Stimulated activated naive CD8-positive, alpha-beta T cell treated with anti-CD3 and anti-CD28 coated beads, Interleukin-15, Interleukin-2, amounts not matched to agents 100 U/mL and 50 U/mL, for 24 hours (primary cell): Measurements from ENCODE around the gene PLCL1.

Experiments
- ATAC-seq: fragments of 150-1000 bp; cut with Tn5 transposase; one replicate; pipeline ENCODE4 v1.10.0; 2021
- DNase-seq: peaks from one replicate; pipeline ENCODE4 v3.0.0; 2021

The PLCL1 gene

DNA sequence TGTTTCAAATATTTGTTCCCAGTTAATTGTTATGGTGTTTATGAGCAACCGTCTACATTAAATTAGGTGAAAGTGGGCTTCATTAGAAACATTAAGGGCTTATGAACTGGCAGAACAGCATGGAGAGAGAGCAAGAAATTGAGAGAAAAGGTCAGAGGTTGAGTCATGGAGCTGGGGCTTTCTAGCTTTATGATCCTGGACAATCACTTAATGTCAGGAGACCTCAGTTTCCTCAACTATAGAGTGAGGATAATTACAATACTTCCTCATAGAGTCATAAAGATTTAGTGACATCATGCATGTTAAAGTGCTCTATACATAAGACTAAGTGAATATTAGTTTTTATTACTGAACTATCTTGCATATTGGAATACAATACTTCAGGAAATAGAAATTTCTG lies 83.9 kb downstream of the PLCL1 start:
- DNase-seq (no peak), ATAC-seq (peak; percentile 84)

DNA sequence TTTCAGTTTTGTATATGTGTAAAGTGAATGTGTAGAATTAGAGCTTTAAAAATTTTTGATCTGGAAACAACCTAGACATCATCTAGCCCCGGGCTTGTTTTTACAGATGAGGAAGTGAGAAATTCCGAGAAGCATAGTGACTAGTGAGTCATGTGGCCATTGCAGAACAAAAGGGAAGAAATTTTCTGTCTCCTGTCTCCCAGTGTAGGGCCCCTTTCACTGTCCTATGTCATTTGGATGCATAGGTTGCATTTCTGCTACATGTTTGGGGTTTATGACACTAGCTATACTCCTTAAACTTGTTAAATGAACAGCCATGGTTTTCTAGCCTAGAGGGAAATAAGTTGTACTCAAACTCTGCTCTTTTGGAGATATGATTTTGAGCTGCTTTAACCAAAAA lies 84.6 kb downstream of the PLCL1 start:
- ATAC-seq (peak; percentile 90), DNase-seq (no peak)

DNA sequence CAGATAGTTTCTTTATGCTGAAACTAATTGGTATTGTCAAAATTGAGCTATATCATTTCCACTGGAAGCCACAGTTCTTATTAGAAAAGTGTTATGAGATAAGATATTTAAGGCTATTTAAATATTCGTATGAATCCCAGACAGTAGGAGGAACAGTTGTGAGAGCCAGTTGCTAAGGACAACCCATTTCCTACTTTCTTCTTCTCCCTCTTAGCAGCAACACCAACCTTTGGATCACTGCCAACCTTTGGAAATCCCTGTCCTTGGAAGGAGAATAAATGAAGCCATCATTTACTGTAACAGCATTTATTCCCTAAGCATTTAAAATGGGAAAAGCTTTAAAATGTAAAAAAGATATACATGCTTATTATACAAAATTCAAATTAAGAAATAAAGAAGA lies 85.8 kb downstream of the PLCL1 start:
- DNase-seq (no peak), ATAC-seq (no peak)

DNA sequence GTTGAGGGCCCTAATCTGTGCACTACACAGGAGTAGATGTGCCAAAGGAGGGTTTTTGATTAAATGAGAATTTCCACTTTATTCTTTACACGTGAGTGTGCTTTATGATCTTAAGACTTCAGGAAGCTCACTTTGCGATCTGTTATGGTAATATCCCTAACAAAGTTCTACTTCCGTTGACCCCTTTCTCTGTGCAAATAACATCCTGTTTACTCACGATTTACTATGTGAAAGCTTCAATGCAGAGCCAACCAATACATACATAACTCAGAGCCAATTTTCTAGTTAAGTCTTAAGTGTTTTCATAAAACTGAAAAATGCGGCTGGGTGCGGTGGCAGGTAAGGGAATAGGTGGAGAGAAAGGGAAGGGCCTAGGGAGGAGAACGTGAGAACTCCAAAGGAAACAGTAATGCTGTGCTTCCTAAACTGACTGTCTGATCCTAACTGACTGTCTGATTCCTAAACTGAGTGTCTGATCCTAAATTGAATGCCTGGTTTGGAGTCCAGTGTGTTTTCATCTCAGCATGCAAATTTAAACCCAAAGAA lies 87.6 kb downstream of the PLCL1 start:
- DNase-seq (no peak), ATAC-seq (no peak)

DNA sequence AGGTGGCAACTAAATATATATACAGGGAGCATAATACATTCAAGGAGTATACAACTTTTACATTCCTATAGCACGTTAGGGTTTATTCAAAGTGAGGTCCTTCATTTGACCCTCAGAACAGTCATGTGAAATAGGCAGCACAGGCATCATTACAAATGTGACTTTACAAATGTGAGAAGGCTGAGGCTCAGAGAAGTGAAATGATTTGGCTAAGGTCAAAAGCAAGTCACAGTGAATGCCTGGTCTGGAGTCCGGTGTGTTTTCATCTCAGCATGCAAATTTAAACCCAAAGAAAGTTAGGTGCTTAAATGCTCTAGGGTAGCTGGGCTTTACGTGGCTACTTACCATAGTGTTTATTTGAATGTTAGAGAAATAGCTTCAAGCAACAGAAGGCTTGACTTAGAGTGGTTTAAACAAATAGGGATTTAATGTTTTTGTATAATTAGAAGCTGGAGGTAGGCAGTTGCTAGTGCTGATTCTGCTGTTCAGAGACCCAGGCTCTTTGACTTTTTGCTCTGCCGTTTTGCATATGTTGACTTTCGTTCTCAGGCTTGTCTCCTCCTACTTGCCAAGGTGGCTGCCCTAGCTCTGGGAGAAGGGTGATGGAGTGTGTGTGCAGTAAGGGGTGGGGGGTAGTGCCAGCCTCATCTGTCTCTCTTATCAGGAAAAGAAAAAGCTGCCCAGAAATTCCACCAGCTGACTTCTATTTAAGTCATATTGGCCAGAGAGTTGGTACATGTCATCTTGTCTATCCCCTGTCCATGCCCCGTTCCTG lies 89.2 kb downstream of the PLCL1 start:
- no peak for DNase-seq
- ATAC-seq: no peak

DNA sequence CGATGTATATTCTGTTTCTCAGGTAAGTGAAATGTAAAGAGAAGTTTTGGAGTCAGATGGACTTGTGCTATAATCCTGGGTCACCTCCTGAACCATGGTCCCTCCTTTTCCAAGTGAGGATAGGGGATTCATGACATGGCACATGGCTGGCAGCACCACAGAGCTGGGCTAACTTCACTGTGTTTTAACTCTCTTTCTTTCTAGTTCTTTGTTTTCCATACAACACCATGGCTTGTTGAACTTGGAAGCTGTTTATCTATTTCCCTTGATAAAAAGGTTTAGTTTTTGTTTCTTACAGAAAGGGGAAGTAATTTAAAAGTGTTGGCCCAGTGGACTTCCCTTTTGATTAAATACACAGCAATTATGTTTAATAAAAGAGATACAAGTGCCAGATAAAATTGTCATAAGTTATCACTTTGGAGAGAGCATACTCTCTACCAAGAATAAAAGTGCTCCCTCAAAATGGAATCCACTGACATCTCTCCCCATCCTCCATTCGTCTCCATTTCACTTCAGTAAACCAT lies 90.4 kb downstream of the PLCL1 start:
- no peak for ATAC-seq
- no peak for DNase-seq

DNA sequence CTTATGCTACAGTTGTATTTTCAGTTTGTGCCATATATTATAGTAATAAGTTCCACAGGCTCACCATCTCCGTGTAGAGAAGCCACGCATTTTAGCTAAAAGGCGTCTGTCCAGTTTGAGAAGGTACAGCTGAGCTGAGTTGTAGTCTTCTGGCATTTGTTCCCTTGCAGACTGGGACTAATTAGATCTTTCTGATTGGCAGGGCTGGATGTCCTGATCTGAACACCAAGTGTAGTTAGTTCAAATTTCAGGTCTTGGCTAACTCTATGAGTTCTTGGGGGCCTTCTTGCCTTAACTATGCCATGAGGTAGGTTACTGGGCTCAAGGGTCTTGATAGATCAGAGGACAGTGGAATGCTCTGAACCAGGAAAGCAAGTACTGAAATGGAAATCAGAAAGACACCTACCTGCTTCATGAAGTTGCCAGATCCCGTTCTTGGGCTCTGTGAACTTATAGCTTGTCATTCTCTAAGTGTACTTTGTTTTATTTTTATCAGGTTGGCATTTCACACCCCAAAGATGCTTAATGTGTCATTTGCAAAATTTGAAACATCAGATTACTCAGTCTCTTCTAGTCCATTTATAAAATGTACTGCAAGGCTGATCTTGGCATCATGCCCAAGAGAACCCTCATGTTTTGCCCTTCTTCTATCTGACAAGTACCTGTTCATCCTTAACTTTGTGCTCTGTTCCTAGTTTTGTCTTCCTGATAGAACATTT lies 93.7 kb downstream of the PLCL1 start:
- no peak for ATAC-seq

DNA sequence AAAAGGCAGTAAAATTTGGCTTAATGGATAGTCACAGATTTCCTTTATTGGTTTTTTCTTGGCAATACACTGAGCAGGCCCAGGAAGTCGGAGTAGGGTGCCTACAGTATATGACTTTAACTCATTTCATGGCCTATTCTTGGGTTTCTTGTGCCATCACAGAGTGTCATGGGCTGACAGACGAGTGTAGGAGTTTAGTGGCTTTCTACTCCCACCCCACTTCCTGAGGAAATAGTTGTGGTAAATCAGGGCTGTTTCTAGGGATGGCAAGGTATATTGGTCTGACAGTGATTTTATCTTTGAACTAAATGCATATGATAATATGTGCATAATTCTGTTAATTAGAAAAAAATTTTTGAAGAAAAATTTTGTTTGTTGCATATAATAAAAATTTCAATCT lies 100.1 kb downstream of the PLCL1 start:
- ATAC-seq (peak; percentile 84), DNase-seq (peak; percentile 32)

More for the DNA sequence above, 93.7 kb downstream of the PLCL1 start:
- DNase-seq: no peak

DNA sequence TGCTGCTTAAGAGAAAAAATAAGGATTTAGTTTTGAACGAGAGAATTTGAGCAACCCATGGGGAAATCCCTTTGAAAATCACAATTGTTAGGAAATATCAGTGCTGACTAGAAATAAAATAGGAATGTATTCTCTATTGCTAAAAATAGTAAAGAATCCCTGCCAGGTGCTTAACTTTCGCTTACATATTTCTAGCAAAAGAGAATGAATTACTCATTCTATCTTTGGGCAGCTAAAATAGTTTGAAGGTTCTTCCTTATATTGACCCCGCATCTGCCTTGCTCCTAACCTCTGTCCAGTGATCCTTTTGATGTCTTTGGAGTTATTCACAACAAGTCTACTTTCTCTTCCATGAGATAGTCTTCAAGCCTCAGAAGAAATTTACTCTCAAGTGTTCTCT lies 103.8 kb downstream of the PLCL1 start:
- DNase-seq: no peak
- ATAC-seq: no peak

DNA sequence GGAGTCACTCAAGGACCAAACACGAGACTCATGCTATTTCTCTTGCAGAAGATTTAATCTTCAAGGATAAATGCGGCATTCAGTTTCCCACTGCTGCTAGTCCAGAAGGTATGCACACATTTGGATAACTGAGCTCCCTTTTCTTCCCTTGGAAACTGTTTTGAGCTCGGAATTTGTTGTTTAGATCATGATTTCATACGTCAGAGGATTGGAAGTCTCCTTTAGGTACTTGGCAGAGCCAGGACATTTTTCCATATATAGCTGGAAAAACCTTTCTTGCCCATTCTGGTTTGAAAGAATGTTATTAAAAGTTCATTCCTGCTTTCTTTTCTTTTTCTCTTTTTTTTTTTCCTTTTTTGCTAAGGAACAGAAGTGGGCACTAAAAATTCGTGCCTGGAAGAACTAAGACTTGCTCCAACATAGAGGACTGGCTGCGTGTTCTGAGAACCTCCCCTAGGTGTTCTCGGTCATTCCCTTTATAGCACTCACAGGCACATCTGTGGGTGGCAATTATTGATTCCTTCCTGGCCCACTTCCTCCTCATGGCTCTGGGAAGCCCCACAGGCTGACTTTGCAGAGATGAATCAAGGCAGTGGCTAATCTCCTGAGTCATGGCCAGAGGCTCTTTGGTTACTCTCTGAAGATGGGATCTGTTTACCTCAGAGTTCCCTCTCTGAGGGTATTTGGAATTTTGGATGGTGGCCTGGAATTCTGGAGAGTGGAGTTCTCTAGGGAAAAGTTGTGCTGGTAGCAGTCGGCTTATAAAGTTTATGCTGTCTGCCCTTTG lies 104.8 kb downstream of the PLCL1 start:
- no peak for ATAC-seq
- DNase-seq: no peak

DNA sequence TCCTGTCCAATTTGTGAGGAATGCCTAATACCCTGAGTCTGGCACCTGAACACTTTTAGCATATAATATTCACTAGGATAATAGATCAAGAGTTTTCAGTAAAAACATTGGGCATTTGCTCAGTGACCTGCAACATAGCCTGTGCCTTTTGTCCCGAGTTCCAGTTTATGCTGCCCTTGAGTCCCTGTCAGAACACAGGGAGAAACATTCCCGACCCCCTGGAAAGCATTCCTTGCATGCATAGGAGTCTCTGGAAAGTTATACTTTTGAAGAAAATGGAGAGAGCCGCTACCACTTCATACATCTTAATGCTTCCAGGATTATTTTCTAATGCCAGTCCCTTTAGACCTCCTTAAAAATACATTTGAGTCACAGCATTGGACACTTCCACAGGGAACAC lies 107.3 kb downstream of the PLCL1 start:
- DNase-seq (no peak), ATAC-seq (no peak)

DNA sequence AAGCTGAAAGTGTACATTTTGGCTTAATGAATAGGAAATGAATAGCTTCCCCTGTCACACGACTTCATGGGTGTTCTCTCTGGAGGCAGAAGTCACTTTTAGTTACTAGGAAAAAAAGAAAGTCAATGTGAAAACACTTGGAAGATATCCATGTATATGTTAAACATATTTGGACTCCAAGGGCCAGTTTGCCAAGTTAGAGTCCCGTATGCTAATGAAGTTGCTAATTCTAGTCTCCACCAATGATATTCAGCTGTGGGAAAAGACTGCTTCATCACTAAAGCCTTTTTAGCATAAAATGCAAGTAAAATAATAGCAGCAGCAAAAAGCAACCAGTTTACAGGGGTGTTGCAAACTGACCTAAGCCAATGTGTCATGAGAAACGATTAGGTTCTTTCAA lies 108.7 kb downstream of the PLCL1 start:
- DNase-seq (no peak), ATAC-seq (no peak)

DNA sequence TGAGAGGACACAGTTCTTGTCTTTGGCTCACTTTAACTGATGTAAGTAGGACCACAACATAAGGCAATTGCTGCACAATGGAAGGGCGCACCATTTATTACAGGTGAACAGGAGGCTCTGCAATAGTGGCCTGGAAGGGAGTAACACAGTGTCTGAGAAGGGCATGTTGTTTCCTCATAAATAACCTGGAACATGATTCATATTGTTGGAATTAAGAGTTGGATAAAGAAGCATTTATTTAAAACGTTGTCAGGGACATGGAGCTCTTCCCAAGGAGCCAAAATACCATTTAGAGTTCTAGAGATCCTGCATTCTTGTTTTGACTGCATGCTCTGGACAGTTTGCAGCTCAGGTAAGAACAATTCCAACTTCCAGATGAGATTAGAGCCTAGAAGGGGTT lies 110.4 kb downstream of the PLCL1 start:
- DNase-seq (no peak), ATAC-seq (no peak)

DNA sequence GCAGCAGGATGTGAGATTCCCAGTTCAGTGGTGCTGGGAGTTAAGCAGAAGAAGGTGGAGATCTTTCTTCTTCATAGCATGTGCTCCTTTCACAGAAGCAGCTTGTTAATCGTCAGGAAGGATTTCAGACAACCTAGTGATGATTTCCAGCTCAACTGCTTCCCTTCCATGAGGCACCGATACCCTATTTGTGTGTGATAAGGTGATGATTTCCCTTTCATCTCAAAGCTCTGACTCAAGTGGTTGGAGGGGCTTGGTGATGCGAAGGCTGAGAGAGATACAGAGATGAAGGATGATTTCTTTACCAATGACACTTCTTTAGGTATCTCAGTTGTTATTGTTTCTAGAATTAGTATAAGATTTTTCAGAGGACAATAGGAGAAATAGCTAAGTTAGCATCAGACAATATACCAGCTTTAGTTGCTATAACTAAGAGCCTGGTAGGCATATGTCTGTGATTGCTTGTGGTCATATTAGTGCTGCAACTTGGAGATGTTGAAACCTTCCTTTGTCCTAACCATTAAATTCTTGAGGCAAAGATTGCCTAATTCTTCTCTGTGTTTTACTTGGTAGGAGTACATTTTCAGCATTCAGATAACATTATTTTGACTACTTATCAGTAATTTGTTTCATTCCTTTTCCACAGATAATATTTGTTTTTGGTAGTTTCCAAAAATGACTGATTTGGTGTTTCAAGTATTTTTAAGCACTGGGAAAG lies 111.3 kb downstream of the PLCL1 start:
- ATAC-seq (no peak), DNase-seq (no peak)

DNA sequence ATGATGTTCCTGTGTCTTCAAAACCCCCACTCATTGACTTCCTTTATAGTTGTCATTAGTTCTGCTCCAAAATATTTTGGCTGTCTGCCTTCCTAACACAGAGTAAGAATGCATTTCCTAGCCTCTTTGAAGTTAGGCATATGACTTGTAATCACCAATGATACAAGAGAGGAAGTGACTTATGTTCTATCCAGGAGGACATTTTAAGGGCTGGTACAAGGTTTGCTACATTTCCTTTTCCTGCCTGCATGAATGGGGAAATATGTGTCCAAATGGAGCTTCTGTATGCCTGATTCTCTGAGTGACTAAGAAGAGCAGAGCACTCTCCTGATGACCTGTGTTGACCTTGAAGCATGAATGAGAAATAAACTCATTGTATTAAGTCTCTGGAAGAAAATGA lies 115.1 kb downstream of the PLCL1 start:
- no peak for DNase-seq
- ATAC-seq: no peak

DNA sequence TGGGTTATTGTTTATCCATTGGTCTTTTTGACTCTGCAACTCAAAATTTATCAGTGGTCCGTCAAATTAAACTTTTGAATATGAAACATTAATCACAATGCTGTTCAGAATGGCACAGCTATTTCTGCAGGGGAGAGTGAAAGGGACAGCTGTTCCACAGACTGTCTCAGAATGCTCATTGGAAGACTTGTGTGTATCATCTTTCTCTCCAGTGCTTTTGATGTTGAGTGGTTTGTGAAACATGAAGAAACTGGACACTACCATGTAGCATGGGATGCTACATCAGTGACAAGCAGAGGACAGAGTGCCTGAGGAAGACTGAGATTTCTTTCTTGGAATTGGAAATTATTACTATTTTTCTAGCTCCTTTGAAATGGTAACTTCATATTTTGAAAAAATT lies 115.7 kb downstream of the PLCL1 start:
- DNase-seq (no peak), ATAC-seq (no peak)

DNA sequence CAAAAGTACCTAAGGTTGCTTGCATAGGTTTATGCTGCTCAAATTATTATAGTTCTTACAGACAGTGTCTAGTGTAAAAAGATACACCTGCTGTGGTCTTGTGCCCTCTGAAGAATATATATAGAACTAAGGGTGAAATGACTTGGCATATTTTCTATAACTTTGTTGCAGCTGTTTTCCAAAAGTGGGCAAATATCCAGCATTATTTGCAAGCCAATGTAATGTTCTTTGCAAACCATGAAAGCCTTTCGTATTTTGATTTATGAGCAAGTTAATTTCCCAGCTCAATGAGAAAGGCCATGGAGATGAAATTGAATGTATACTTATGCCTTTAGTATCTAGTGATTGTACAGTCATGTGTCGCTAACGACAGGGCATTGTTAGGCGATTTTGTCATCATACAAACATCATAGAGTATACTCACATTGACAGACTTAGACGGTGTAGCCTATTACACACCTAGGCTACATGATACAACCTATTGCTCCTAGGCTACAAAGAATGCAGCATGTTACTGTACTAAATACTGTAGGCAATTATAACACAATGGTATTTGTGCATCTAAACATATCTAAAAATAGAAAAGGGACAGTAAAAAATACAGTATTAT lies 116.3 kb downstream of the PLCL1 start:
- no peak for DNase-seq

DNA sequence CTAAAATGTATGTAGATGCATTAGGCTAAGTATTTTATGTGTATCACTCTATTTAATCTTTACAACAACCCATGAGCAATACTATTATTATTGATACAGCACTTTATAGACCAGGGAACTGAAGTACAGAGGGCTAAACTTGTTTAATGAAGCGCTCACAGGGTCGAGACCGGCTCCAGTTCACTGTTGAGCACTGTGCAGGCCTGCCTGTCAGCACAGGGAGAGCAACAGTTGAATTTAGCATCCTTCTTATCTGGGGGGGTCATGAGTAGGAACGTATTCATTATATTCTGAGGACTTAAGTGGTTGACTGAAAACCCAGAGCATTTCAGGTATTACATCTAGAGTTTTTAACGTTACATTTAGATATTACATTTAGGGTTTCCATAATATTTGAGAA lies 120.1 kb downstream of the PLCL1 start:
- ATAC-seq (no peak), DNase-seq (no peak)

More for the DNA sequence above, 116.3 kb downstream of the PLCL1 start:
- ATAC-seq: no peak

DNA sequence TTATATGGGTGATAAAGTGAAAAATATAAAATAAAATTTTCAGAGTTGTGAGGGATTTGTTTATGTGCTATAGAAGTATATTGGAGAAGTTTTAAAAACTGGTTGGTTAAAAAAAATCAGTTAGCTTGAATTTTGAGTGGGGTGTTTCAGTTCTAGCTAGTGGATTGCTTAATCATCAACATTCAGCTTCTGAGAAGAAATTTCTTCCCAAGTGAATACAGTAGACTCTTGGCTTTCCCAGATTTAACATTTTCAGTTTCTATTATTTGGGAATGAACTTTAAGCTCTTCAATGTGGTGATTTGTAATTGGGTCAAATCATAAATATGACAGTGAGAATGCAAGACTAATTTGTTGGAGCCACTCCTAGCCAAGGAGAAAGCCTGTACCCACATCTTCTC lies 120.8 kb downstream of the PLCL1 start:
- no peak for DNase-seq
- ATAC-seq: no peak

DNA sequence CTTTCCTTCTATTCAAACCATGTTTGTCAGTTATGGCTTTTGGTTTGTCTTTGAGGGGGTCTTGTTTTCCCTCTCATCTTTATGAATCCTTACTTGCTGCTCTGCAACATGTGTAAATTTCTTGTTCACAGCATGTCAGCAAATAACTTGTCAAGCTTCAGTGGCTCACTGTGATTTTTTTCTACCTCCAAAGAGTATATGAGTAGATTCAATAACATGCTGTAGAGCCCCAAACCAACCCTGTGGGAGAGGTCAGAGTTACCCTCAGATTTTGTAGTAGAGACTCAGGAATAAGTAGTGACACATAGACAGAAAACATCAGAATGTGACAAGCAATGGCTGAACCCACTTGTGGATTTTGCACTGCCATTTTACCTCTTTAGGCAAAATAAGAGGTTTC lies 121.6 kb downstream of the PLCL1 start:
- ATAC-seq: no peak

DNA sequence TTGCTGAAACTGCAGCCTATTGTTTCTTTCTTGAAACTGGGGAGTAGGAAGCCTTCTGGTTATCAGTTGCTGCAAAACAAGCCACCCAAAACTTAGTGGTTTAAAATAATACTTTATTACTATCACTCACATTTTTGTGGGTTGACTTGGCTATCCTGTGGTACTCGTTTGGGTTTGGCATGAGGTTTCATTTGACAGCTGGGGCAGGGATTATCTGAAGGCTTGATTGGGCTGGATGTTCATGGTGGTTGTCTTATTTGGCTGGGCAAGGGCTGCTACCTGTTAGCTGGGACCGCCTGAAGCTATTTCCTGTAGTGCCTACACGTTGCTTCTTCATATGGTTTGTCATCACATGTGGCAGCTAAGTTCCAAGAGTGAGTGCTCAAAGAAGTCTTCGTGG lies 122.3 kb downstream of the PLCL1 start:
- ATAC-seq (no peak), DNase-seq (no peak)

More for the DNA sequence above, 121.6 kb downstream of the PLCL1 start:
- DNase-seq: no peak
